H1 (cell line): ENCODE results near the gene MAS1. TPM values are rescaled to one million over a fixed set of nuclear protein-coding genes. Genes with fewer than 3 reads are reported as not detected.

ENCODE experiments used
- CTCF ChIA-PET: fragments of 300-600 bp; sonication (Branson Sonifier 250); formaldehyde crosslinking; loops from one replicate; lab custom pipeline; 2021; ENCODE audit not compliant: partially characterized antibody; lab: Charles Lee
- POLR2A ChIA-PET: fragments of 300-600 bp; sonication (Branson Sonifier 250); formaldehyde crosslinking; loops from one replicate; lab custom pipeline; 2021; ENCODE audit warnings: inconsistent platforms; ENCODE audit not compliant: partially characterized antibody; lab: Charles Lee
- DNase-seq, 2 experiments: peaks; one replicate each; pipeline versions ENCODE4 v3.0.0 to v3.0.0-alpha.2; 2010 to 2022; ENCODE audit warnings: low spot score in 2 of 2, low read depth in 1 of 2, mixed read lengths in 1 of 2
- FAIRE-seq: peaks from 2 replicates; lab custom pipeline; 2011; peaks lifted over from hg19 to GRCh38; lab: Jason Lieb, UNC
- H2AFZ ChIP-seq: 2 replicates; pipeline ENCODE4 v1.8.1; 2012; ENCODE audit warnings: low read length, inconsistent platforms
- H2AK5ac ChIP-seq: 2 replicates; pipeline ENCODE4 v1.6.1; 2013; ENCODE audit warnings: low read depth, low read length
- H2BK120ac ChIP-seq: replicated peaks from 2 replicates; pipeline ENCODE3; 2013; ENCODE audit warnings: low read depth, low read length, inconsistent platforms
- H2BK12ac ChIP-seq: 2 replicates; pipeline ENCODE4 v1.6.1; 2013; ENCODE audit warnings: low read depth, low read length
- H2BK15ac ChIP-seq: 2 replicates; pipeline ENCODE4 v1.6.1; 2013; ENCODE audit warnings: low read length
- H2BK20ac ChIP-seq: 2 replicates; pipeline ENCODE4 v1.6.1; 2013; ENCODE audit warnings: low read length
- H2BK5ac ChIP-seq: 2 replicates; pipeline ENCODE4 v1.6.1; 2013; ENCODE audit warnings: low read depth, low read length
- H3K14ac ChIP-seq: 2 replicates; pipeline ENCODE4 v1.6.1; 2013; ENCODE audit warnings: inconsistent platforms; ENCODE audit not compliant: insufficient read length
- H3K18ac ChIP-seq: 2 replicates; pipeline ENCODE4 v1.6.1; 2013; ENCODE audit warnings: low read length; ENCODE audit errors: extremely low read depth
- H3K23ac ChIP-seq: 2 replicates; pipeline ENCODE4 v1.6.1; 2013; ENCODE audit warnings: inconsistent platforms; ENCODE audit not compliant: insufficient read length
- H3K23me2 ChIP-seq: 2 replicates; pipeline ENCODE4 v1.6.1; 2013; ENCODE audit warnings: low read depth, low read length
- H3K27ac ChIP-seq: 2 replicates; pipeline ENCODE4 v1.6.1; 2011; ENCODE audit warnings: low read depth, low read length, inconsistent platforms
- H3K27me3 ChIP-seq, 4 experiments: replicated peaks in 1 of 4; 1 replicate in 1 of 4; 2 replicates in 3 of 4; pipeline versions ENCODE4 v1.6.1 to v1.8.1; 2011 to 2013; ENCODE audit warnings: low read length in 3 of 4, mild to moderate bottlenecking in 3 of 4, inconsistent platforms in 2 of 4, mixed read lengths in 2 of 4, moderate library complexity in 1 of 4; ENCODE audit not compliant: control insufficient read depth in 3 of 4, insufficient read depth in 3 of 4; ENCODE audit errors: extremely low read depth in 1 of 4
- H3K36me3 ChIP-seq, 4 experiments: 2 replicates each; pipeline versions ENCODE4 v1.6.1 to v1.8.1; 2011 to 2013; ENCODE audit warnings: mild to moderate bottlenecking in 4 of 4, low read length in 3 of 4, moderate library complexity in 2 of 4, control low read depth in 1 of 4, inconsistent platforms in 1 of 4; ENCODE audit not compliant: insufficient read depth in 4 of 4, control insufficient read depth in 2 of 4
- H3K4ac ChIP-seq: replicated peaks from 2 replicates; pipeline ENCODE3; 2013; ENCODE audit warnings: low read length, low read depth, mixed read lengths, inconsistent platforms; ENCODE audit not compliant: insufficient read length
- H3K4me1 ChIP-seq, 4 experiments: replicated peaks in 1 of 4; 1 replicate in 1 of 4; 2 replicates in 3 of 4; pipeline versions ENCODE4 v1.6.1 to v1.8.1; 2011 to 2013; ENCODE audit warnings: low read length in 3 of 4, inconsistent platforms in 2 of 4, mixed read lengths in 1 of 4; ENCODE audit not compliant: insufficient read depth in 4 of 4, control insufficient read depth in 3 of 4
- H3K4me2 ChIP-seq, 2 experiments: 2 replicates each; pipeline versions ENCODE4 v1.6.1 to v1.8.1; 2011 to 2013; ENCODE audit warnings: low read depth in 2 of 2, low read length in 2 of 2, control low read depth in 1 of 2, inconsistent platforms in 1 of 2, mild to moderate bottlenecking in 1 of 2; ENCODE audit not compliant: insufficient read depth in 1 of 2
- H3K4me3 ChIP-seq, 4 experiments: fragments of 200-600, 300-600 bp in 1 of 4; sonication (generic), shearing (Covaris generic), sonication (Bioruptor Twin) in 1 of 4; 2 replicates each; pipeline versions ENCODE4 v1.5.1 to v1.8.1; 2011 to 2016; ENCODE audit warnings: low read length in 4 of 4, low read depth in 3 of 4, control low read depth in 2 of 4, inconsistent platforms in 2 of 4, mild to moderate bottlenecking in 2 of 4, mixed read lengths in 1 of 4, moderate library complexity in 1 of 4; ENCODE audit not compliant: insufficient read depth in 2 of 4; ENCODE audit errors: extremely low read depth in 1 of 4
- H3K56ac ChIP-seq: replicated peaks from 2 replicates; pipeline ENCODE3; 2013; ENCODE audit warnings: low read depth, mild to moderate bottlenecking, mixed read lengths, low read length, inconsistent platforms; ENCODE audit not compliant: insufficient read length
- H3K79me1 ChIP-seq: 2 replicates; pipeline ENCODE4 v1.6.1; 2013; ENCODE audit warnings: low read depth, low read length, control low read depth
- H3K79me2 ChIP-seq, 2 experiments: 2 replicates each; pipeline versions ENCODE4 v1.6.1 to v1.8.1; 2012 to 2013; ENCODE audit warnings: low read length in 2 of 2, mild to moderate bottlenecking in 2 of 2, inconsistent platforms in 1 of 2; ENCODE audit not compliant: insufficient read depth in 2 of 2, control insufficient read depth in 1 of 2
- H3K9ac ChIP-seq, 4 experiments: replicated peaks in 1 of 4; 1 replicate in 1 of 4; 2 replicates in 3 of 4; pipeline versions ENCODE4 v1.6.1 to v1.8.1; 2011 to 2013; ENCODE audit warnings: low read depth in 3 of 4, low read length in 3 of 4, control low read depth in 2 of 4, mild to moderate bottlenecking in 2 of 4, moderate library complexity in 2 of 4, inconsistent platforms in 1 of 4; ENCODE audit errors: extremely low read depth in 1 of 4
- H3K9me3 ChIP-seq, 2 experiments: 2 replicates each; pipeline versions ENCODE4 v1.6.1 to v1.8.1; 2012 to 2013; ENCODE audit warnings: mild to moderate bottlenecking in 2 of 2, moderate library complexity in 2 of 2, control low read depth in 1 of 2, inconsistent platforms in 1 of 2, low read depth in 1 of 2, low read length in 1 of 2, mixed read lengths in 1 of 2; ENCODE audit not compliant: insufficient read depth in 2 of 2
- H4K20me1 ChIP-seq, 2 experiments: replicated peaks in 1 of 2; 2 replicates each; pipeline versions ENCODE3 to v1.8.1; 2011 to 2013; ENCODE audit warnings: inconsistent platforms in 2 of 2, low read length in 2 of 2, mild to moderate bottlenecking in 1 of 2; ENCODE audit not compliant: insufficient read depth in 2 of 2, control insufficient read depth in 1 of 2
- H4K5ac ChIP-seq: 2 replicates; pipeline ENCODE4 v1.6.1; 2013; ENCODE audit warnings: low read length, low read depth, mixed read lengths, inconsistent platforms; ENCODE audit not compliant: insufficient read length
- H4K8ac ChIP-seq: 2 replicates; pipeline ENCODE4 v1.8.0; 2013; ENCODE audit warnings: mild to moderate bottlenecking, moderate library complexity, low read length, inconsistent platforms; ENCODE audit not compliant: insufficient read depth; ENCODE audit errors: extremely low read depth
- H4K91ac ChIP-seq: replicated peaks from 2 replicates; pipeline ENCODE3; 2013; ENCODE audit warnings: low read length, mixed read lengths, inconsistent platforms; ENCODE audit not compliant: insufficient read length
- CBX8 ChIP-seq: fragments of 300-800, 300-1000 bp; sonication (generic); IDR thresholded peaks from 2 replicates; pipeline ENCODE4 v1.7.1; 2016; ENCODE audit warnings: low read depth, low read length, borderline replicate concordance
- JUN ChIP-seq: IDR thresholded peaks from 2 replicates; pipeline ENCODE4 v1.6.1; 2011; ENCODE audit warnings: low read depth, mild to moderate bottlenecking, improper control_type of control experiment, low read length
- MAFK ChIP-seq: IDR thresholded peaks from 2 replicates; pipeline ENCODE4 v1.6.1; 2012; ENCODE audit warnings: low read depth, mild to moderate bottlenecking, improper control_type of control experiment, low read length
- RAD21 ChIP-seq, 2 experiments: IDR thresholded peaks in 1 of 2; conservative IDR thresholded peaks in 1 of 2; 2 replicates each; pipeline ENCODE4 v1.6.1; 2011; ENCODE audit warnings: low read depth in 2 of 2, low read length in 2 of 2, improper control_type of control experiment in 1 of 2, inconsistent platforms in 1 of 2, mild to moderate bottlenecking in 1 of 2, moderate library complexity in 1 of 2
- SP2 ChIP-seq: IDR thresholded peaks from 2 replicates; pipeline ENCODE4 v1.6.1; 2012; ENCODE audit warnings: mild to moderate bottlenecking, low read length, inconsistent platforms
- WGBS, 2 experiments: shearing (Covaris generic) in 1 of 2; methylation state at CpG; one replicate each; pipeline versions ENCODE4 v1.1.6 to v1.1.7; 2013 to 2015; ENCODE audit warnings: low lambda C conversion rate in 2 of 2, mixed read lengths in 2 of 2, inconsistent platforms in 1 of 2, low coverage in 1 of 2, missing lambda C conversion rate in 1 of 2; ENCODE audit not compliant: insufficient replicate concordance in 2 of 2, insufficient coverage in 1 of 2, insufficient read length in 1 of 2; ENCODE audit errors: extremely low coverage in 1 of 2, missing lambda C conversion rate in 1 of 2; 5-methylcytosine and 5-hydroxymethylcytosine counted together
- polyA plus RNA-seq, 7 experiments: library from polyadenylated mRNA; depleted of rRNA in 3 of 7; stranded (reverse) in 5 of 7; unstranded in 2 of 7; fragments of >200 nt in 5 of 7; fragments of 200-250 nt in 2 of 7; gene quantifications; 1 replicate in 5 of 7; 2 replicates in 1 of 7; 4 replicates in 1 of 7; pipeline versions ENCODE4 v1.2.1 to v1.2.3, GENCODE V29; 2011 to 2013; ENCODE audit warnings: missing spikeins in 2 of 7, mixed read lengths in 2 of 7
- total RNA-seq: library from RNA; stranded (reverse); fragmentation: NEBNext Ultra II Directional; extraction: Animal tissue kit (Norgen Biotek cat#: 25700); gene quantifications from 2 replicates; pipeline ENCODE4 v1.2.1, GENCODE V29; 2021
- TF ChIP-seq, protein P1 (sequence below), 3 experiments: IDR thresholded peaks; 1 replicate in 2 of 3; 2 replicates in 1 of 3; pipeline versions ENCODE4 v1.5.1 to v1.6.1; 2011; ENCODE audit warnings: low read length in 3 of 3, mild to moderate bottlenecking in 3 of 3, inconsistent platforms in 2 of 3, low read depth in 1 of 3, moderate library complexity in 1 of 3; ENCODE audit not compliant: insufficient read depth in 1 of 3; ENCODE audit errors: control extremely low read depth in 1 of 3

The MAS1 gene
- total and polyA plus RNA-seq, 2 of the 8 experiments (the other 6 are each of a cell fraction or from before 2014, with no cell fraction given): 0.02 TPM; not detected in 1

DNA sequence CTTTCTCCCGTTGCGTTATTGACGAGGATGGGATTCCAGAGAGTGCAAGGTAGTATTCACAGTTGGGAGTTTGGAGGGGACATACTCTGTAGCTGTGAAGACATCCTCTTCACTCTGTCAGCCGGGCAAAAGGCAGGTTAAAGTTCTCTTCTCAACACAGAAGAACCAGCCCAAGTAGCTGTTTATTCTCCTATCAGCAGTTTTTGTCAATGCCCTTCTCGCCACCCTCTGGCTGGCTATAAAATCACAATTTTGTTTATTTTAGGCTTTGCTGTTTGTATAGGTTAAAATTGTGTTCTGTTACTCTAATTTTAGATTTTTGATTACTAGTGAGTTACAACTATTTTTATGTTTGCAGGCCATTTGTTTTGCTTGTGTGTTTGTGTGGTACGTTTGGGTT is 37.9 kb upstream of the MAS1 start:
- Histone ChIP-seq H3K79me2 (no peaks in the 10 kb centered on the region), H3K27me3 (no peaks in the 10 kb centered on the region), H3K56ac (no peak overlapping the region), H3K18ac (no peak overlapping the region), H4K8ac (no peak overlapping the region), H4K91ac (no peak overlapping the region), H3K4me1 (no peaks in the 10 kb centered on the region), H3K9me3 (peaks cover 9% of the 10 kb centered on the region in 2 experiments; a peak in 2 of 4 replicates), H2BK5ac (no peak overlapping the region), H3K23ac (no peak overlapping the region), H3K4ac (no peak overlapping the region), H2BK20ac (no peak overlapping the region), H3K23me2 (no peaks in the 10 kb centered on the region), H2AK5ac (no peak overlapping the region), H3K27ac (no peak overlapping the region), H4K5ac (no peak overlapping the region), H2BK12ac (no peak overlapping the region), H3K9ac (no peak overlapping the region), H2BK15ac (no peak overlapping the region), H4K20me1 (no peaks in the 10 kb centered on the region), H3K79me1 (no peaks in the 10 kb centered on the region), H2AFZ (peak overlapping the region; percentile 98), H3K4me3 (no peak overlapping the region), H3K36me3 (no peaks in the 10 kb centered on the region), H3K4me2 (no peak overlapping the region), H3K14ac (no peak overlapping the region), H2BK120ac (no peak overlapping the region)
- POLR2A ChIA-PET: interaction anchor here (5.6 kb wide), 1 partner anchor 62 kb away, joined by 24 read pairs; the partner anchor contains the start of genes MRPL18 and TCP1
- WGBS, 2 experiments: 77% methylated on average over 6 of the region's 6 CpGs; no CpG with 5 or more reads in 1 of the 2 experiments
- FAIRE-seq: peak; percentile 28
- TF ChIP-seq RAD21 (IDR thresholded peaks at IDR 0.05 in 1 of 2, conservative IDR thresholded peaks at IDR 0.05 in 1 of 2; ENCODE audit: low read depth in 2 of 2, low read length in 2 of 2) (peak; percentile 67 to 74), MAFK (peak; percentile 51; the same call in 1 of the 2 replicates), JUN (no peak), SP2 (no peak), CBX8 (no peak)
- TF ChIP-seq, protein P1, sequence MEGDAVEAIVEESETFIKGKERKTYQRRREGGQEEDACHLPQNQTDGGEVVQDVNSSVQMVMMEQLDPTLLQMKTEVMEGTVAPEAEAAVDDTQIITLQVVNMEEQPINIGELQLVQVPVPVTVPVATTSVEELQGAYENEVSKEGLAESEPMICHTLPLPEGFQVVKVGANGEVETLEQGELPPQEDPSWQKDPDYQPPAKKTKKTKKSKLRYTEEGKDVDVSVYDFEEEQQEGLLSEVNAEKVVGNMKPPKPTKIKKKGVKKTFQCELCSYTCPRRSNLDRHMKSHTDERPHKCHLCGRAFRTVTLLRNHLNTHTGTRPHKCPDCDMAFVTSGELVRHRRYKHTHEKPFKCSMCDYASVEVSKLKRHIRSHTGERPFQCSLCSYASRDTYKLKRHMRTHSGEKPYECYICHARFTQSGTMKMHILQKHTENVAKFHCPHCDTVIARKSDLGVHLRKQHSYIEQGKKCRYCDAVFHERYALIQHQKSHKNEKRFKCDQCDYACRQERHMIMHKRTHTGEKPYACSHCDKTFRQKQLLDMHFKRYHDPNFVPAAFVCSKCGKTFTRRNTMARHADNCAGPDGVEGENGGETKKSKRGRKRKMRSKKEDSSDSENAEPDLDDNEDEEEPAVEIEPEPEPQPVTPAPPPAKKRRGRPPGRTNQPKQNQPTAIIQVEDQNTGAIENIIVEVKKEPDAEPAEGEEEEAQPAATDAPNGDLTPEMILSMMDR (IDR thresholded peaks at IDR 0.05; ENCODE audit: control extremely low read depth in 1 of 3, insufficient read depth in 1 of 3, low read depth in 1 of 3, low read length in 3 of 3): peak in 2 of 3 experiments; percentile 32 to 39; a peak in 2 of 4 replicates
- CTCF ChIA-PET: interaction anchor here (0.6 to 2.2 kb wide), 8 partner anchors 9 to 410 kb away, joined by 3 to 11 read pairs (median 4); partner anchors contain the start of gene MRPL18
- no peak for DNase-seq
